Upper lobe of right lung (tissue), 1 donor: ENCODE results near the gene C6orf132. TPM values are rescaled to one million over a fixed set of nuclear protein-coding genes. Genes with fewer than 3 reads are reported as not detected.

Experiments used
- ATAC-seq: fragments of 200-7000 bp; cut with Tn5 transposase; one replicate; pipeline ENCODE4 v1.9.1; 2020; ENCODE audit warnings: mild to moderate bottlenecking, moderate library complexity
- DNase-seq: peaks from one replicate; pipeline ENCODE4 v3.0.0-alpha.2; 2020
- H3K27ac ChIP-seq: fragments of 200-600 bp; one replicate; pipeline ENCODE4 v1.8.0; 2022
- H3K27me3 ChIP-seq: fragments of 200-600 bp; one replicate; pipeline ENCODE4 v1.8.0; 2022; ENCODE audit warnings: mild to moderate bottlenecking
- H3K36me3 ChIP-seq: fragments of 200-600 bp; one replicate; pipeline ENCODE4 v1.8.0; 2022
- H3K4me1 ChIP-seq: fragments of 200-600 bp; one replicate; pipeline ENCODE4 v1.8.0; 2022
- H3K4me3 ChIP-seq: fragments of 200-600 bp; one replicate; pipeline ENCODE4 v1.8.0; 2022; ENCODE audit warnings: mild to moderate bottlenecking
- H3K9me3 ChIP-seq: fragments of 200-600 bp; one replicate; pipeline ENCODE4 v1.8.0; 2022
- intact Hi-C: fragments of 100-400 bp; cut with DNase I; formaldehyde crosslinking; loops from one replicate; pipeline ENCODE4 v1.11.0; 2022
- total RNA-seq: library from RNA; stranded (reverse); fragmentation: NEBNext Ultra II Directional; extraction: Animal tissue kit (Norgen Biotek cat#: 25700); gene quantifications from one replicate; pipeline ENCODE4 v1.2.1, GENCODE V29; 2021
- TF ChIP-seq, protein P1 (sequence below): fragments of 200-600 bp; IDR thresholded peaks from one replicate; pipeline ENCODE4 v1.8.0; 2022; ENCODE audit warnings: antibody characterized with exemption
- donor health status: DM: no; HTN: yes; CAD: no; lungs with severe emphysema.

The C6orf132 gene
- total RNA-seq, 1 donor from 2014 or later: 11.5 TPM

DNA sequence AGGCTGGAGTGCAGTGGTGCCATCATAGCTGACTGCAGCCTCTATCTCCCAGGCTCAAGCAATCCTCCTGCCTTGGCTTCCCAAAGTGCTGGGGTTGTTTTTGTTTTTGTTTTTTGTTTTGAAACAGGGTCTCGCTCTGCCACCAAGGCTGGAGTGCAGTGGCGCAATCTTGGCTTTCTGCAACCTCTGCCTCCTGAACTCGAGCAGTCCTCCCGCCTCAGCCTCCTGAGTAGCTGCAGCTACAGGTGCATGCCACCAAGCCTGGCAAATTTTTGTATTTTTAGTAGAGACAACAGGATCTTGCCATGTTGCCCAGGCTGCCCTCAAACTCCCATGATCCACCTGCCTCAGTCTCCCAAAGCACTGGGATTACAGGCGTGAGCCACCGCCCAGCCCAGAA is 4.2 kb downstream of the C6orf132 start:
- Histone ChIP-seq H3K36me3 (no peaks in the 10 kb centered on the region), H3K9me3 (no peaks in the 10 kb centered on the region), H3K27me3 (no peaks in the 10 kb centered on the region), H3K4me3 (no peak overlapping the region), H3K27ac (no peak overlapping the region), H3K4me1 (peaks cover 16% of the 10 kb centered on the region)
- DNase-seq: no peak
- ATAC-seq: no peak
- TF ChIP-seq, protein P1, sequence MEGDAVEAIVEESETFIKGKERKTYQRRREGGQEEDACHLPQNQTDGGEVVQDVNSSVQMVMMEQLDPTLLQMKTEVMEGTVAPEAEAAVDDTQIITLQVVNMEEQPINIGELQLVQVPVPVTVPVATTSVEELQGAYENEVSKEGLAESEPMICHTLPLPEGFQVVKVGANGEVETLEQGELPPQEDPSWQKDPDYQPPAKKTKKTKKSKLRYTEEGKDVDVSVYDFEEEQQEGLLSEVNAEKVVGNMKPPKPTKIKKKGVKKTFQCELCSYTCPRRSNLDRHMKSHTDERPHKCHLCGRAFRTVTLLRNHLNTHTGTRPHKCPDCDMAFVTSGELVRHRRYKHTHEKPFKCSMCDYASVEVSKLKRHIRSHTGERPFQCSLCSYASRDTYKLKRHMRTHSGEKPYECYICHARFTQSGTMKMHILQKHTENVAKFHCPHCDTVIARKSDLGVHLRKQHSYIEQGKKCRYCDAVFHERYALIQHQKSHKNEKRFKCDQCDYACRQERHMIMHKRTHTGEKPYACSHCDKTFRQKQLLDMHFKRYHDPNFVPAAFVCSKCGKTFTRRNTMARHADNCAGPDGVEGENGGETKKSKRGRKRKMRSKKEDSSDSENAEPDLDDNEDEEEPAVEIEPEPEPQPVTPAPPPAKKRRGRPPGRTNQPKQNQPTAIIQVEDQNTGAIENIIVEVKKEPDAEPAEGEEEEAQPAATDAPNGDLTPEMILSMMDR: no peak
- intact Hi-C loops: no loop called here

DNA sequence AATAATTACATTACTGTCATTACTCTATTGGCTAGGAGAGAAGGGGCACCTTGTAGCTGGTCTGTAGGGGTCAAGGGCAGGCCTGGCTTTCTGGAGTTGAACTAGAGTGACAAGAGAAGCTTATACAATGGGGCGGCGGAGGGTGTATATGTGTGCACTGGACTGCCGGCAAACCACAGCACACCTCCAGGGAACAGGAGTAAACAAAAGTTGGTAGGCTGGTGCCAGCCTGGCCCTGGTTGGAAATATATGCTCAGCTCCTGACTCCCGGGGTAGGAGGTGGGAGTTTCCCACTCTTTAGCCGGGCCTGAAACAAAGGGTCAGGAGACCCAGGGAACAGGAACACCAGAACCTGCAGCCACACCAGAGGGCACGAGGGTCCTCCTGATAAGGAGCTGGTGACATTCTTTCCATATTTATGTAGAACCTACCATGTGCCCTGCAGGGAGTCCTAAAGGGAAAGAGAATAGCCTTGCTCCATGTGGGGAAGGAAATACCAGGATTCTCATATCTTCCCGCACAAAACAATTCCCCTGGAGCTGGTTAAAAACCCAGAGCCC is 5.1 kb downstream of the C6orf132 start:
- ATAC-seq (peak; percentile 48), DNase-seq (no peak)
- Histone ChIP-seq H3K9me3 (no peaks in the 10 kb centered on the region), H3K27me3 (no peaks in the 10 kb centered on the region), H3K4me3 (no peak overlapping the region), H3K4me1 (peaks cover 16% of the 10 kb centered on the region), H3K27ac (peak overlapping the region; percentile 30), H3K36me3 (no peaks in the 10 kb centered on the region)
- TF ChIP-seq, protein P1: no peak
- intact Hi-C loops: no loop called here

DNA sequence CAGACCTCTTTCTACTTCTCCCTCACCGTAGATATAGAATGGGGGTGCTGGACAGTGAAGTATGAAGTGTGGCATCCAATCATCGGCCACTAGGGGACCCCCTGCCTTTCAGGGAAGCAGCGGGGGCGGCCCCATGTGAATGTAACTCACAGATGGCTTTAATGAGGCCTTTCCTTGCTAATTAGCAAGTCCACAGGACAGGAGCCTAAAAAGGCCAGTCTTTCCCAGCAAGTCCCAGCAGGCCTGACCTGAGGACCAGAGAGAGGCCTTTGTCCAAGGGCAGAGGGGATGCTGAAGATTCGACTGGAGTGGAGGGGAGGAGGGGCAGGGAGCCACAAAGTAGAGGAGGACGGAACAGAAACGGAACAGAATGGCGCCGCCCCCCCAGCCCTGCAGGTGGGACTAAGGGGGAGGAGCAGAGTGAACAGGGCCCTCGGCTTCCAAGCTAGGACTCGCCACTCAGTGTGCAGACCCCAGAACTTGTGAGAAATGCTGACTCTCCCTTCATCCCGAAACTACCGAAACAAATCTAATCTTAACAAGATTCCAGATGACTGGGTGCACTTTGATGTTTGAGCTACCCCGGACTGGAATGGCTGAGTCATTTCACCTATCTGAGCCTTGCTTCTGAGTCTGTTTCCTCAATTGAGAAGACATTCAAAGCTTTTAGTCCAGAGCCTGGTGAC is 5.8 kb downstream of the C6orf132 start:
- no peak for DNase-seq
- TF ChIP-seq, protein P1: no peak
- no peaks in the 10 kb centered on the region for H3K9me3 ChIP-seq
- no peak overlapping the region for H3K4me3 ChIP-seq
- H3K27me3 ChIP-seq: no peaks in the 10 kb centered on the region
- peak; percentile 6 for ATAC-seq
- H3K36me3 ChIP-seq: no peaks in the 10 kb centered on the region
- H3K4me1 ChIP-seq: peaks cover 16% of the 10 kb centered on the region
- intact Hi-C loops: no loop called here
- peak overlapping the region; percentile 30 for H3K27ac ChIP-seq

DNA sequence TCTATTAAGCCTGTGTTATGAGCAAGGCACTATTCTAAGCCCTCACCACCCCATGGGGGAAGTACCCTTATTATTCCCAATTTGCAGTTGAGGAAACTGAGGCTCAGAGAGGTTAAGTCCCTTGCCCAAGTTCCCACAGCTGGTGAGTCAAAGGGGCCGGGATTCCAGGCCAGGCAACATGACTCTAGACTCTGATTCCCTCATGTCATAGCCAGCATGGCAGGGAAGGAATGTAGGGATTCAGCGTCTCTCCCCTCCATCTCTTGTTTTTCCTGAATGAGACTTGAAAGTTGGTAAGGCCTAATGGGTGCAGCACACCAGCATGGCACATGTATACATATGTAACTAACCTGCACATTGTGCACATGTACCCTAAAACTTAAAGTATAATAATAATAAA is 6.7 kb downstream of the C6orf132 start:
- intact Hi-C loops: no loop called here
- Histone ChIP-seq H3K27me3 (no peaks in the 10 kb centered on the region), H3K36me3 (no peaks in the 10 kb centered on the region), H3K9me3 (no peaks in the 10 kb centered on the region), H3K27ac (no peak overlapping the region), H3K4me1 (peaks cover 11% of the 10 kb centered on the region), H3K4me3 (no peak overlapping the region)
- ATAC-seq: no peak
- TF ChIP-seq, protein P1: no peak
- no peak for DNase-seq

DNA sequence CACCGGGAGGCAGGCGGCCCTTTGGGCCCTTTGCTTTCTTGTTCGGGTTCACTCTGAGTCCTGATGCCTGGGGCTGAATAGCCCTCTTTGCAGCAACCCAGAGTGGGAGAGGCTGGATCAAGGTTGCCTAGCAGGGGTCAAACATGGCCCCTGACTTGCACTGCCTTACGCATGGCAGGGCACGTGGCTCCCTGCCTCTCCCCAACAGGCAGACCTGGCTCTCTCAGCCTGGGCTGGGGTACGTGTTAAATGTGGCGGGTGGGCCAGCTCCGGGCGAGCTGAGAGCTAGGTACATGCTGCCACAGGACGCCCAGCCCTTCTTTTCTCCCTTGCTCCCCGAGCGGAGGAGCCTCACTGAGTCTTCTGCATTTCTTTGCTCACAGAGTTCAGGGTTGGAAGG is 7.3 kb downstream of the C6orf132 start:
- Histone ChIP-seq H3K9me3 (no peaks in the 10 kb centered on the region), H3K4me1 (peaks cover 9% of the 10 kb centered on the region), H3K27me3 (no peaks in the 10 kb centered on the region), H3K4me3 (no peak overlapping the region), H3K27ac (no peak overlapping the region), H3K36me3 (no peaks in the 10 kb centered on the region)
- TF ChIP-seq, protein P1: no peak
- ATAC-seq (no peak), DNase-seq (no peak)
- intact Hi-C loops: no loop called here
